Measurements from ENCODE around the gene TAGLN3. TPM values are rescaled to one million over a fixed set of nuclear protein-coding genes. Genes with fewer than 3 reads are reported as not detected.

TAGLN3 gene
- total and polyA plus RNA-seq, 8 donors: 0.87 to 5.3 (median 2.2) TPM; not detected in 4

DNA sequence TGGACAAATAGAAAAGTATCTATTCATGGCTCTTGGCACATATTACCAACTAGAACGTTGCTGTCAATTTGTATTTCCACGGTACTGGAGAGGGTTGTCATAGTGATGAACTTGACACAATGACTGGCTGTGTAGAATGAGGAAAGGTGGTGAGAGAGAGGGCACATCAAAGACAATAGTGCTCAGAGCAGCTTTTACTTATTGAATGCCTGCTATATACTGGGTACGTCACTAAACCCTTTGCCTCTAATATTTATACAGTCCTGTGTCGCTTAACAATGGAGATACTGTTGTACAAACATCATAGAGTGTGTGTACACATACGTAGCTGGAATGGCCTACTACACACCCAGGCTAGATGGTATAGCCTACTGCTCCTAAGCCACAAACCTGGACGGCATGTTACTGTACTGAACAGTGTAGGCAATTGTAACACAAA lies 44.1 kb downstream of the TAGLN3 start:
- Histone ChIP-seq H3K9me3 (no peaks in the 10 kb centered on the region), H3K27ac (peak overlapping the region; percentile 17 to 79 (median 57)), H3K36me3 (no peaks in the 10 kb centered on the region), H3K4me1 (peaks cover 0 to 25% (median 11%) of the 10 kb centered on the region in 4 donors), H3K4me3 (no peak overlapping the region), H3K27me3 (no peaks in the 10 kb centered on the region)
- intact Hi-C loops (cut with DNase I; ENCODE audit: low total_unique reads): no loop called here
- peak in 1 of 2 donors; percentile 85 for DNase-seq
- WGBS, 5 donors: 32 to 55% (median 35%) methylated on average over 6 of the region's 6 CpGs
- TF ChIP-seq EP300 (IDR thresholded peaks at IDR 0.05): no peak
- peak in 1 of 3 donors; percentile 72 for TF ChIP-seq POLR2AphosphoS5 (IDR thresholded peaks at IDR 0.05)
- TF ChIP-seq, protein P1, sequence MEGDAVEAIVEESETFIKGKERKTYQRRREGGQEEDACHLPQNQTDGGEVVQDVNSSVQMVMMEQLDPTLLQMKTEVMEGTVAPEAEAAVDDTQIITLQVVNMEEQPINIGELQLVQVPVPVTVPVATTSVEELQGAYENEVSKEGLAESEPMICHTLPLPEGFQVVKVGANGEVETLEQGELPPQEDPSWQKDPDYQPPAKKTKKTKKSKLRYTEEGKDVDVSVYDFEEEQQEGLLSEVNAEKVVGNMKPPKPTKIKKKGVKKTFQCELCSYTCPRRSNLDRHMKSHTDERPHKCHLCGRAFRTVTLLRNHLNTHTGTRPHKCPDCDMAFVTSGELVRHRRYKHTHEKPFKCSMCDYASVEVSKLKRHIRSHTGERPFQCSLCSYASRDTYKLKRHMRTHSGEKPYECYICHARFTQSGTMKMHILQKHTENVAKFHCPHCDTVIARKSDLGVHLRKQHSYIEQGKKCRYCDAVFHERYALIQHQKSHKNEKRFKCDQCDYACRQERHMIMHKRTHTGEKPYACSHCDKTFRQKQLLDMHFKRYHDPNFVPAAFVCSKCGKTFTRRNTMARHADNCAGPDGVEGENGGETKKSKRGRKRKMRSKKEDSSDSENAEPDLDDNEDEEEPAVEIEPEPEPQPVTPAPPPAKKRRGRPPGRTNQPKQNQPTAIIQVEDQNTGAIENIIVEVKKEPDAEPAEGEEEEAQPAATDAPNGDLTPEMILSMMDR (IDR thresholded peaks at IDR 0.05): no peak
- no peak for TF ChIP-seq POLR2A (IDR thresholded peaks at IDR 0.05)

DNA sequence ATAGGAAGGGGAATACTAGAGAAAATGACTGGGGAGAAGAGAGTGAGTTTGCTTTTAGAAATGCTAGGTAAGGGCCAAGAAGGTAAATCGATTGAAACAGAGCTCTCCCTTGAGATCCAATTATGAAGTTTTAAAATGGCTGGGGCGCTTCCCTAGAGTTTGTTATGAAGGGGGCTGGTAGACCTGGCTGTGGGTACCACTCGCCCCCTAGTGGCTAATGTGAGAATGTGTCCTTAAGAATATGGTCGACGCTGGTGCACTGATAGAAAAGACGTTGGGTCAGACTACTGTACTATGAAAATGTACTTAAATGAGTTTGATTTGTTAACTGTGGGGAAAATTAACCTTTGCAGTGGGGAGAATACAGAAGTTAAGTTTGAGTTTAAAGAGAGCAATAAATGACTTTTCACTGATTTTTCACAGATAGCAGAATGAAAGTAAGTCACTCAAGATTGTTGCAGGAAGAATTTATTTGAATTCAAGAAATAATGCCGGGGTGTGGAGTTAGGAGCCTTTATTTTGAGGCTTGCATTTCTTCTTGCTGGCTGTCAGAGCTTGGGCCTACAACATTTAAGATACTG lies 45.0 kb downstream of the TAGLN3 start:
- no peaks in the 10 kb centered on the region for H3K36me3 ChIP-seq
- 3 to 10% (median 8%) methylated on average over 7 of the region's 7 CpGs for WGBS, 5 donors
- DNase-seq: peak; percentile 42 to 88
- no peaks in the 10 kb centered on the region for H3K27me3 ChIP-seq
- H3K9me3 ChIP-seq: no peaks in the 10 kb centered on the region
- TF ChIP-seq, protein P1 (IDR thresholded peaks at IDR 0.05): peak in 5 of 7 experiments; percentile 46 to 89 (median 74)
- TF ChIP-seq POLR2AphosphoS5 (IDR thresholded peaks at IDR 0.05): no peak
- H3K4me3 ChIP-seq: no peak overlapping the region
- H3K4me1 ChIP-seq: peaks cover 0 to 23% (median 12%) of the 10 kb centered on the region in 4 donors
- peak overlapping the region in 4 of 5 donors; percentile 17 to 63 (median 54) for H3K27ac ChIP-seq
- intact Hi-C loops (cut with DNase I; ENCODE audit: low total_unique reads): no loop called here

DNA sequence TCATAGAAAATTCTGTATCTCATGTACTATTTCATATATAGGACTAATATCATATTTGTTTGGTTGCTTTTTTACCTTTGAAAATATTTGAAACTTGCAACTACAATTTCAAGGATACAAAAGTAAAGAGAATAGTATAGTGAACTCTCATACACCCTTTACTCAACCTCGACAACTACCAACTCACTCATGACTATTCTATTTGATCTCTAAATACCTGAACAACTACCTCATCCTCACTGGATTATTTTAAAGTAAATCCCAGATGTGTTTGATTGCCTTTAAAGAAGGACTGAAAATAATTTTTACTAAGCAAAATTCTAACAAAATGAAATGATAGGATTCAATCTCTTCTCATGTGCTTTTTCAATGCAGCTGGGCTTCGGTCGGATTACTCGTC lies 47.9 kb downstream of the TAGLN3 start:
- H3K9me3 ChIP-seq: no peaks in the 10 kb centered on the region
- intact Hi-C loops (cut with DNase I; ENCODE audit: low total_unique reads): no loop called here
- DNase-seq: no peak
- WGBS, 5 donors: 51 to 73% (median 54%) methylated on average over 4 of the region's 4 CpGs
- no peak overlapping the region for H3K27ac ChIP-seq
- H3K27me3 ChIP-seq: no peaks in the 10 kb centered on the region
- H3K4me3 ChIP-seq: no peak overlapping the region
- TF ChIP-seq, protein P1 (IDR thresholded peaks at IDR 0.05): no peak
- no peak for TF ChIP-seq POLR2AphosphoS5 (IDR thresholded peaks at IDR 0.05)
- no peak for TF ChIP-seq POLR2A (IDR thresholded peaks at IDR 0.05)
- no peak for TF ChIP-seq EP300 (IDR thresholded peaks at IDR 0.05)
- H3K4me1 ChIP-seq: peaks cover 0 to 22% (median 14%) of the 10 kb centered on the region in 4 donors
- H3K36me3 ChIP-seq: no peaks in the 10 kb centered on the region

DNA sequence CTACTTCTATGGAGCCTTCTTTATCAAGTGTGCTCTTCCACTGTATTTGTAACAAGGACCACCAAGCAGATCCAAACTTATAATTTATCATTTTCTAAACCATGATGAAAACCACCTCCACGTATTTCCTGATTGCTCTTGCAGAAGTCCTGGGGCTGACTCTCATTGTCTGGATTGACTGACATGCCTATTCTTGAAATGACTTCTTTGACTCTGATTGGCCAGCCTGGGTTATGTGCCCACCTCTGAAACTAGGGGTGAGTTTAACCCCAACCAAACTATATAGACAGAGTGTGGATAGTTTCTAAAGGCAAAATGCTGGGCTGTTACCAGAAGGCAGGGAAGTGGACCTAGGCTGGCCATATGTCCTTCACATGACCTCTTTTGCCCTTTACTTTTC lies 48.5 kb downstream of the TAGLN3 start:
- Histone ChIP-seq H3K9me3 (no peaks in the 10 kb centered on the region), H3K4me3 (no peak overlapping the region), H3K36me3 (no peaks in the 10 kb centered on the region), H3K4me1 (peaks cover 0 to 22% (median 14%) of the 10 kb centered on the region in 4 donors), H3K27me3 (no peaks in the 10 kb centered on the region), H3K27ac (no peak overlapping the region)
- DNase-seq: no peak
- intact Hi-C loops (cut with DNase I; ENCODE audit: low total_unique reads): no loop called here
- TF ChIP-seq, protein P1 (IDR thresholded peaks at IDR 0.05): no peak
- TF ChIP-seq POLR2A (IDR thresholded peaks at IDR 0.05): no peak
- no peak for TF ChIP-seq POLR2AphosphoS5 (IDR thresholded peaks at IDR 0.05)
- TF ChIP-seq EP300 (IDR thresholded peaks at IDR 0.05): no peak
- WGBS, 5 donors: 74 to 87% (median 77%) methylated on average over 1 of the region's 1 CpG
